Natural killer cell (primary cell): Measurements from ENCODE around the gene PRKD2. TPM values are rescaled to one million over a fixed set of nuclear protein-coding genes. Genes with fewer than 3 reads are reported as not detected.
A peak's percentile ranks its signal among the peaks of the same experiment; 100 is the strongest.
"Not testable (repeated sequence)": the region's sequence is repeated elsewhere in the genome, so short reads cannot be mapped to it uniquely, and the experiment has no call there.

Experiments
- ATAC-seq, 3 donors: fragments of 150-1000 bp in 2 of 3; fragments of 200-7000 bp in 1 of 3; cut with Tn5 transposase; 1 replicate in 1 of 3; 2 replicates in 2 of 3; pipeline ENCODE4 v1.10.0; 2021; ENCODE audit warnings: mild to moderate bottlenecking in 2 of 3, moderate library complexity in 2 of 3
- DNase-seq, 2 donors: peaks; one replicate each; pipeline versions ENCODE4 v3.0.0 to v3.0.0-alpha.2; 2013 to 2021; ENCODE audit warnings: mixed read lengths in 1 of 2
- H3K27ac ChIP-seq: one replicate; pipeline ENCODE4 v1.5.1; 2013; ENCODE audit warnings: mild to moderate bottlenecking, low read length
- H3K27me3 ChIP-seq: one replicate; pipeline ENCODE4 v1.6.1; 2013; ENCODE audit warnings: low read length; ENCODE audit not compliant: control insufficient read depth, insufficient read depth
- H3K36me3 ChIP-seq: one replicate; pipeline ENCODE4 v1.6.1; 2013; ENCODE audit warnings: low read length; ENCODE audit not compliant: control insufficient read depth, insufficient read depth
- H3K4me1 ChIP-seq: one replicate; pipeline ENCODE4 v1.6.1; 2013; ENCODE audit warnings: low read length; ENCODE audit not compliant: control insufficient read depth, insufficient read depth
- H3K4me3 ChIP-seq: one replicate; pipeline ENCODE4 v1.5.1; 2013; ENCODE audit warnings: low read length
- H3K9me3 ChIP-seq: one replicate; pipeline ENCODE4 v1.6.1; 2013; ENCODE audit warnings: low read length; ENCODE audit not compliant: control insufficient read depth, insufficient read depth
- H3K27ac Mint-ChIP-seq, 2 donors: one replicate each; pipeline ENCODE4 v1.8.0; 2022; ENCODE audit warnings: mild to moderate bottlenecking in 2 of 2, mixed read lengths in 2 of 2, moderate library complexity in 1 of 2
- H3K27me3 Mint-ChIP-seq, 2 donors: one replicate each; pipeline ENCODE4 v1.8.0; 2022; ENCODE audit warnings: low read depth in 2 of 2, mixed read lengths in 2 of 2
- H3K36me3 Mint-ChIP-seq: one replicate; pipeline ENCODE4 v1.8.0; 2022; ENCODE audit warnings: mixed read lengths
- H3K4me1 Mint-ChIP-seq, 2 donors: one replicate each; pipeline ENCODE4 v1.8.0; 2022; ENCODE audit warnings: mixed read lengths in 2 of 2
- H3K4me3 Mint-ChIP-seq: one replicate; pipeline ENCODE4 v1.8.0; 2022; ENCODE audit warnings: mild to moderate bottlenecking, moderate library complexity, mixed read lengths
- H3K9me3 Mint-ChIP-seq, 2 donors: one replicate each; pipeline ENCODE4 v1.8.0; 2022; ENCODE audit warnings: mixed read lengths in 2 of 2
- WGBS: methylation state at CpG from one replicate; pipeline ENCODE4 v1.1.7; 2013; ENCODE audit warnings: missing lambda C conversion rate; ENCODE audit not compliant: insufficient coverage; 5-methylcytosine and 5-hydroxymethylcytosine counted together
- intact Hi-C: fragments of 100-400 bp; cut with micrococcal nuclease; formaldehyde crosslinking; loops from one replicate; pipeline ENCODE4 v1.14.2; 2022
- total RNA-seq, 4 donors: library from RNA; stranded (reverse); fragments of 120-200 nt in 1 of 4; gene quantifications; one replicate each; pipeline versions ENCODE4 v1.2.3 to v1.2.4, GENCODE V29; 2013 to 2022
- TF ChIP-seq, protein P1 (sequence below): fragments of 200-600 bp; IDR thresholded peaks from one replicate; pipeline ENCODE4 v1.8.0; 2022; ENCODE audit warnings: antibody characterized with exemption

The PRKD2 gene
- total RNA-seq, 3 donors from 2014 or later (not counting 1 experiment from before 2014, with no cell fraction given) = 179 to 216 (median 203) TPM

GRCh38 chr19:46631481-46631880 lies 85.4 kb downstream of the PRKD2 start:
- no peaks in the 10 kb centered on the region for H3K36me3 ChIP-seq
- no peak for DNase-seq
- Mint-ChIP-seq H3K4me1 (peaks cover 0 to 12% of the 10 kb centered on the region in 2 donors), H3K36me3 (no peaks in the 10 kb centered on the region), H3K27me3 (peaks cover 17 to 33% of the 10 kb centered on the region in 2 donors), H3K4me3 (no peak overlapping the region), H3K9me3 (no peaks in the 10 kb centered on the region), H3K27ac (peak overlapping the region in 1 of 2 donors; percentile 53)
- no peak overlapping the region for H3K27ac ChIP-seq
- peaks cover 20% of the 10 kb centered on the region for H3K27me3 ChIP-seq
- WGBS = 81% methylated on average over 5 of the region's 6 CpGs
- TF ChIP-seq, protein P1, sequence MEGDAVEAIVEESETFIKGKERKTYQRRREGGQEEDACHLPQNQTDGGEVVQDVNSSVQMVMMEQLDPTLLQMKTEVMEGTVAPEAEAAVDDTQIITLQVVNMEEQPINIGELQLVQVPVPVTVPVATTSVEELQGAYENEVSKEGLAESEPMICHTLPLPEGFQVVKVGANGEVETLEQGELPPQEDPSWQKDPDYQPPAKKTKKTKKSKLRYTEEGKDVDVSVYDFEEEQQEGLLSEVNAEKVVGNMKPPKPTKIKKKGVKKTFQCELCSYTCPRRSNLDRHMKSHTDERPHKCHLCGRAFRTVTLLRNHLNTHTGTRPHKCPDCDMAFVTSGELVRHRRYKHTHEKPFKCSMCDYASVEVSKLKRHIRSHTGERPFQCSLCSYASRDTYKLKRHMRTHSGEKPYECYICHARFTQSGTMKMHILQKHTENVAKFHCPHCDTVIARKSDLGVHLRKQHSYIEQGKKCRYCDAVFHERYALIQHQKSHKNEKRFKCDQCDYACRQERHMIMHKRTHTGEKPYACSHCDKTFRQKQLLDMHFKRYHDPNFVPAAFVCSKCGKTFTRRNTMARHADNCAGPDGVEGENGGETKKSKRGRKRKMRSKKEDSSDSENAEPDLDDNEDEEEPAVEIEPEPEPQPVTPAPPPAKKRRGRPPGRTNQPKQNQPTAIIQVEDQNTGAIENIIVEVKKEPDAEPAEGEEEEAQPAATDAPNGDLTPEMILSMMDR = no peak
- intact Hi-C loops = no loop called here
- H3K4me1 ChIP-seq = peaks cover 21% of the 10 kb centered on the region
- H3K9me3 ChIP-seq = no peaks in the 10 kb centered on the region
- ATAC-seq = no peak
- no peak overlapping the region for H3K4me3 ChIP-seq

GRCh38 chr19:46630586-46631205 lies 86.2 kb downstream of the PRKD2 start:
- Mint-ChIP-seq H3K27ac (no peak overlapping the region), H3K36me3 (no peaks in the 10 kb centered on the region), H3K4me3 (no peak overlapping the region), H3K27me3 (peaks cover 17 to 31% of the 10 kb centered on the region in 2 donors), H3K4me1 (peaks cover 0 to 12% of the 10 kb centered on the region in 2 donors), H3K9me3 (no peaks in the 10 kb centered on the region)
- Histone ChIP-seq H3K9me3 (no peaks in the 10 kb centered on the region), H3K27ac (no peak overlapping the region), H3K4me3 (no peak overlapping the region), H3K27me3 (peaks cover 20% of the 10 kb centered on the region), H3K36me3 (no peaks in the 10 kb centered on the region), H3K4me1 (peaks cover 21% of the 10 kb centered on the region)
- 91% methylated on average over 14 of the region's 14 CpGs for WGBS
- intact Hi-C loops = no loop called here
- DNase-seq (no peak), ATAC-seq (no peak)
- TF ChIP-seq, protein P1 = no peak

DNA sequence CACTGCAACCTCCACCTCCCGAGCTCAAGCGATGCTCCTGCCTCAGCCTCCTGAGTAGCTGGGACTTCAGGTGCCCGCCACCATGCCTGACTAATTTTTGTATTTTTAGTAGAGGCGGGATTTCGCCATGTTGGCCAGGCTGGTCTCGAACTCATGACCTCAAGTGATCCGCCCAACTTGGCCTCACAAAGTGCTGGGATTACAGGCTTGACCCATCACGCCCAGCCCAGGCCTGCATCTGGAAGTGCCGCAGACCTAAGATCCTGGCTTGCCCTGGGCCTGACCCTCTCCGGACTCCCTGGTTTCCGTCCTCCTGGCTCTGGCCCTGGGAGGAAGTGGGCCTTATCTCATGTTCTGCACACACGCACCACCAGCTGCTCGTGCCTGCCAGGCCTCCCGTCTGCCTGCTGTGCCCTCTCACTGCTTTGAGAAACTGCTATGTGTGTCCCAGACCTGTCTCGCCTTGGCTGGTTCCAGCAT lies 87.3 kb downstream of the PRKD2 start:
- H3K4me3 ChIP-seq = no peak overlapping the region
- Mint-ChIP-seq H3K4me1 (peaks cover 0 to 19% of the 10 kb centered on the region in 2 donors), H3K27ac (no peak overlapping the region), H3K4me3 (no peak overlapping the region), H3K36me3 (no peaks in the 10 kb centered on the region), H3K27me3 (peaks cover 11 to 29% of the 10 kb centered on the region in 2 donors), H3K9me3 (no peaks in the 10 kb centered on the region)
- ATAC-seq = no peak
- no peak for DNase-seq
- H3K4me1 ChIP-seq = peaks cover 23% of the 10 kb centered on the region
- H3K9me3 ChIP-seq = no peaks in the 10 kb centered on the region
- intact Hi-C loops = no loop called here
- peaks cover 12% of the 10 kb centered on the region for H3K27me3 ChIP-seq
- no peak overlapping the region for H3K27ac ChIP-seq
- WGBS = 80% methylated on average over 15 of the region's 15 CpGs
- no peaks in the 10 kb centered on the region for H3K36me3 ChIP-seq
- TF ChIP-seq, protein P1 = no peak

DNA sequence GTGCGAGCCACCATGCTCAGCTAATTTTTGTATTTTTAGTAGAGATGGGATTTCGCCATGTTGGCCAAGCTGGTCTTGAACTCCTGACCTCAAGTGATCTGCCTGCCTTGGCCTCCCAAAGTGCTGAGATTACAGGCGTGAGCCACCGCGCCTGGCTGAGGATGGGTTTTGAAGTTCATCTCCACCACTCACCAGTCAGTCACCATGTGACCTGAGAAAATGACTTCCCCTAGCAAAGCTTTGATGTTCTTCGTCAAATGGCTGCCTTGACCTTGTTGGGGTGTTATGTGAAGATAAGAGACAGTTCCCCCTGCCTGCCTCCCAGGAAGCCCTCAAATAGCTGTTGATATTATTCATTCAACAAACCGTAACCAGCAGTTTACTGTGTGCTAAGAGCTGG lies 87.9 kb downstream of the PRKD2 start:
- DNase-seq, H3K27ac Mint-ChIP-seq, H3K4me3 Mint-ChIP-seq, H3K36me3 Mint-ChIP-seq, H3K9me3 ChIP-seq, H3K9me3 Mint-ChIP-seq, H3K36me3 ChIP-seq, H3K4me3 ChIP-seq, H3K27ac ChIP-seq, ATAC-seq, intact Hi-C loops: not testable (repeated sequence)
- H3K4me1 ChIP-seq = peaks cover 17% of the 10 kb centered on the region
- 87% methylated on average over 6 of the region's 7 CpGs for WGBS
- Mint-ChIP-seq H3K27me3 (peaks cover 16 to 33% of the 10 kb centered on the region in 2 donors), H3K4me1 (peaks cover 0 to 20% of the 10 kb centered on the region in 2 donors)
- H3K27me3 ChIP-seq = peaks cover 11% of the 10 kb centered on the region
